GM18909 (cell line): ENCODE results near the gene ZBTB46.
"Not testable (repeated sequence)": the region's sequence is repeated elsewhere in the genome, so short reads cannot be mapped to it uniquely, and the experiment has no call there.

Experiments used
- ATAC-seq: cut with Tn5 transposase; IDR thresholded peaks from one replicate; pipeline ENCODE4 v1.9.1; 2021; ENCODE audit warnings: mild to moderate bottlenecking; ENCODE audit not compliant: unreplicated experiment, poor library complexity

Gene ZBTB46

GRCh38 chr20:63738687-63739129 lies 92.4 kb downstream of the ZBTB46 start:
- ATAC-seq: no peak

- no peak for ATAC-seq
Measured at GRCh38 chr20:63737945-63738686, 92.9 kb downstream of the ZBTB46 start.

DNA sequence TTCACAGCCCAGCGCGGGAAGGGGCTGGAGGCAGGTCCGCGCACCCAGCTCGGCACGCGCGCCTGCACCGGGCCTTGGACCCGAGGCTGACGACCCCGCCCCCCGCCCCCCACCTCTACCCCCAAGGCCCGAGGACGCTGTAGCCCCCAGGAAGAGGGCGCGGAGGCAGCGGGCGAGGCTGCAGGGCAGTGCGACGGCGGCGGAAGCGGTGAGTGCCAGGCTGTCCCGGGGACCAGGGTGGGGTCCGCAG lies 93.4 kb downstream of the ZBTB46 start:
- no peak for ATAC-seq

- no peak for ATAC-seq
Measured at GRCh38 chr20:63736893-63737694, 94.0 kb downstream of the ZBTB46 start.

DNA sequence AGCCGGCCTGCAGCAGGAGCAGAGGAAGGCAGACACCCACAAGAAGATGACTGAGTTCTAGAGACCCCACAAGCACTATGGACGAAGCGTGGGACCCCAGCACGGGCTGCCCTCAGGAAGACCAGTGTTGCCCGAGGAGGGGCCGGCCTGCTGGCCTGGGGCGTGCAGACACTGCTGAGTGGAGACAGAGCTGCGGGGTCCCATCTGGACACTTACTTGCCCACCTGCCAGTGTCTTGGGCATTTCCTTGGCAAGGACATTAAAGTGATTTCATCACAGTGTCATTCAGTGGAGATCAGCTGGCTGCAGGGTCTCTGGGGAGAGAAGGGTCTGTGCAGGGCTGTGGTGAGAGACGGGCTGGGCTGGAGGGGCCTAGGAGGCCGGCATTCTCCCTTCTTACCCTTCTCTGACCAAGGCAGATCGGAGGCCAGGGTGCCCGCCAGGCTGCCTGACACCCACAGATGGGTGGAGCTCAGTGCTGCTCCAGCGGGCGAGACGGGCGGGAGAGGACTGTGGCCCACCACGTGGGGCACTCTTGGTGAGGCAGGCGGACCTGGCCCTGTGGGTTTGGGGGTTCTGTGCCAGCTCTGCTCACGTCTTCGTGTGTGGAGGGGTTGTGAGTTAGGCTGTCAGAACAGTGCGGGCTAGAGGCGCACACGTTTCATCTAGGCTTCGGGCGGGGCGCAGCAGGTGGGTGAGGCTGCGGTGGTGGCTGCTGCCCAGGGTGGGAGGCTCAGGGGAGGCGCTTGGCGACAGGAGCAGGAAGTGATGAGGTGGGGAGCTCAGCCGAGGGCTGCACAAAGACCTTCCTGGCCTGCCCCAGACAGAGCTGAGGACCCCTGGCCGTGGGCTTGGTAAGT lies 95.0 kb downstream of the ZBTB46 start, which contains the start of gene LIME1:
Gene LIME1 (plus strand): TSS at position 806 of the 860 bp plus-strand sequence. CDS start 886 bp downstream, outside the sequence.
- ATAC-seq: no peak

GRCh38 chr20:63734946-63735858 lies 95.9 kb downstream of the ZBTB46 start:
- no peak for ATAC-seq

- no peak for ATAC-seq
Measured at GRCh38 chr20:63734111-63734945, 96.7 kb downstream of the ZBTB46 start.

DNA sequence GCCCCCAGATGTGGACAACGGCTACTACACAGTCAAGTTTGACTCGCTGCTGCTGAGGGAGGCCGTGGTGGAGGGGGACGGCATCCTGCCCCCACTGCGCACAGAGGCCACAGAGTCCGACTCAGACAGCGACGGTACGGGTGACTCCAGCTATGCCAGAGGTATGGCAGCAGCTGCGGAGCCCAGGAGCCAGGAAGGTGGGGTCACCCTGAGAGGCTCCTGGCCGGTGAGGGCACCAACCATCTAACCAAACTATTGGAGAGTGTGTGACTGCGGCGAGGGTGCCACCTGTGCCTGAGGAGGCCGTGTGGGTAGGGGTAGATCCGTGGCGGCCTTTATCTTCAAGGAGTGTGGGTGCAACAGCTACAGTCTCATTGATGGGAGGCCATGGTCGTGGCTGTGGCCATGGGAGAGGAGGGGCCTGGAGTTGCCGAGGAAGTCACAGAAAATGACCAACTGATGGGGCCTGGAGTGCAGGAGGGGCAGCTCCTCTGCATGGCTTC lies 97.4 kb downstream of the ZBTB46 start:
- ATAC-seq: no peak

GRCh38 chr20:63733117-63733516 lies 97.9 kb downstream of the ZBTB46 start:
- no peak for ATAC-seq

- no peak for ATAC-seq
Measured at GRCh38 chr20:63732118-63733095, 98.7 kb downstream of the ZBTB46 start.

GRCh38 chr20:63731410-63731809 lies 99.7 kb downstream of the ZBTB46 start:
- ATAC-seq: no peak

GRCh38 chr20:63730189-63730733 lies 100.8 kb downstream of the ZBTB46 start:
- not testable (repeated sequence) for ATAC-seq

DNA sequence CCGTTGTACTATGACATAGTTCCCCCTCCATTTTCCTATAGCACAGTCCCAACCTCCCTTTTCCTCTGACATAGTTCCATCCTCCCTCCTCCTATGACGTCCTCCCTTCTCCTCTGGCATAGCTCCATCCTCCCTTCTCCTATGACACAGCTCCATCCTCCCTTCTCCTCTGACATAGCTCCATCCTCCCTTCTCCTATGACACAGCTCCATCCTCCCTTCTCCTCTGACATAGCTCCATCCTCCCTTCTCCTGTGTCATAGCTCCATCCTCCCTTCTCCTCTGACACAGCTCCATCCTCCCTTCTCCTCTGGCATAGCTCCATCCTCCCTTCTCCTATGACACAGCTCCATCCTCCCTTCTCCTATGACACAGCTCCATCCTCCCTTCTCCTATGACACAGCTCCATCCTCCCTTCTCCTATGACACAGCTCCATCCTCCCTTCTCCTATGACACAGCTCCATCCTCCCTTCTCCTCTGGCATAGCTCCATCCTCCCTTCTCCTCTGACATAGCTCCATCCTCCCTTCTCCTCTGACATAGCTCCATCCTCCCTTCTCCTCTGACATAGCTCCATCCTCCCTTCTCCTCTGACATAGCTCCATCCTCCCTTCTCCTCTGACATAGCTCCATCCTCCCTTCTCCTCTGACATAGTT lies 108.0 kb downstream of the ZBTB46 start:
- ATAC-seq: not testable (repeated sequence)

DNA sequence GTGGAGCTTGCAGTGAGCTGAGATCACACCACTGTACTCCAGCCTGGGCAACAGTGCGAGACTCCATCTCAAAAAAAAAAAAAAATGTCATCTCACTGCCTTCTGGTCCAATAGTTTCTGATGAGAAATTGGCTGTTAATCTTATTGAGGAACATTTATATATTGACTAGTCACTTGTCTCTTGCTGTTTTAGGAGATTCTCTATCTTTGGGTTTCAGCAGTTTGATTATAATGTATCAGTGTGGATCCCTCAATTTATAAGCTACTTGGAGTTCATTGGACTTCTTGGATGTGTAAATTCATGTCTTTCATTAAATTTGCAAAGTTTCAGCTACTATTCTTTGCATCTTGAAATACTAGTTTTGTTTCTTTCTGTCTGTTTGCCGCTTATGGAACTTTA lies 112.1 kb downstream of the ZBTB46 start:
- ATAC-seq: no peak

DNA sequence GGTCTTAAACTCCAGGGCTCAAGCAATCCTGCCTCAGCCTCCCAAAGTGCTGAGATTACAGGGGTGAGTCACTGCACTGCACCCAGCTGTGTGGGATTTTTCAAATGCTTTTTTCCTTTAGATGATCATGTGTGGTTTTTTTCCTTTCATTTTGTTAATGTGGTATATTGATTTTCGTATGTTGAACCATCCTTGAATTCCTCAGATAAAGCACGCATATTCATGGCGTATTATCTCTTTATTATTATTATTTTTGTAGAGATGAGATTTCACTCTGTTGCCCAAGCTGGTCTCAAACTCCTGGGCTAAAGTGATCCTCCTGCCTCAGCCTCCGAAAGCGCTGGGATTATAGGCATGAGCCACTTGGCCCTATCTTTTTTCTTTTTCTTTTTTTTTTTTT lies 116.2 kb downstream of the ZBTB46 start:
- ATAC-seq: no peak

DNA sequence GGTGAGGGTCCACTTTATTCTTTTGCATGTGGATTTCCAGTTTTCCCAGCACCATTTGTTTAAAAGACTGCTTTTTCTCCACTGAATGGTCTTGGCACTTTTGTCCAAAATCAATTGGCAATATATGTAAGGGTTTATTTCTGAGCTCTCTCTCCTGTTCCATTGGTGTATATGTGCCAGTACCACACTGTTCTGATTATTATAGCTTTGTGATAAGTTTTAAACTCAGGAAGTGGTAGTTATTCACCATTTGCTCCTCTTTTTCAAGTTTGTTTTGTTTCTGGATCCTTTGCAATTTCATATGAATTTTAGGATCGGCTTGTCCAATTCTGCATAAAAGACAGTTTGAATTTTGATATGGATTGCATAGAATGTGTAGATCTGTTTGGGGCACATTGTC lies 118.9 kb downstream of the ZBTB46 start:
- no peak for ATAC-seq
